Astrocyte (in vitro differentiated cells and primary cell): Measurements from ENCODE around the gene XRCC6.

Experiments
- EZH2 ChIP-seq: IDR thresholded peaks from 2 replicates; pipeline ENCODE4 v1.6.1; 2012; ENCODE audit warnings: mild to moderate bottlenecking, low read length, inconsistent platforms; ENCODE audit not compliant: insufficient read depth
- TF ChIP-seq, protein P1 (sequence below): IDR thresholded peaks from 2 replicates; pipeline ENCODE4 v1.5.1; 2011; ENCODE audit warnings: low read depth, mild to moderate bottlenecking, inconsistent platforms, low read length, moderate library complexity; ENCODE audit not compliant: insufficient read depth

DNA sequence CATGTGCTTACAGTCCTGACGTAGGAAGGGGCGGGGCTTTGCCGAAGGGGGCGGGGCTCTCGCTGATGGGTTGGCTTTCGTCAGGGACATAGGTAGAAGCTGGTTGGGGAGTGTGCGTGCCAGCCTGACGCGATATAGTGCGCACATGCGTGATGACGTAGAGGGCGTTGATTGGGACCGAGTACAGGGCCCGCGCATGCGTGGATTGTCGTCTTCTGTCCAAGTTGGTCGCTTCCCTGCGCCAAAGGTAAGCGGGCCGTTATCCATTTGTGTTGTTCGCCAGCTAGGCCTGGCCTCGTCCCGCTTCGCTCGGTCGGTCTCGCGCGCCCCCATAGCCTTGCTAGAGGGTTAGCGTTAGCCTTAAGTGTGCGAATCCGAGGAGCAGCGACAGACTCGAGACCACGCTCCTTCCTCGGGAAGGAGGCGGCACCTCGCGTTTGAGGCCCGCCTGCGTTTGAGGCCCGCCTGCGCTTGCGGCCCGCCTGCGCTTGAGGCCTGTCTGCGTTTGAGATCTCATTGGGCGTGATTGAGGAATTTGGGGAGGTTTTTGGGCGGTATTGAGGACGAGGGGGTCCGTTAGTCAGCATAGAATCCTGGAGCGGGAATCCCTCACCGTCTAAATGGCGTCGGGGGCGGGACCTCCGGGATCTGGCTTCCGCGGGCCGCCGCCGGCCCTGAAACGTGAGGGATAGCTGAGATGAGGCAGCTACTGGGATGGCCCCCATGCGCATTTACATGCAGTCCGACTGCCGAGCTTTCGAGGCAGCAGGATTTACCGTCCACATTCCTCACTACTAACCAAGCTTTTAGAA, at the start of gene XRCC6:
- TF ChIP-seq, protein P1, sequence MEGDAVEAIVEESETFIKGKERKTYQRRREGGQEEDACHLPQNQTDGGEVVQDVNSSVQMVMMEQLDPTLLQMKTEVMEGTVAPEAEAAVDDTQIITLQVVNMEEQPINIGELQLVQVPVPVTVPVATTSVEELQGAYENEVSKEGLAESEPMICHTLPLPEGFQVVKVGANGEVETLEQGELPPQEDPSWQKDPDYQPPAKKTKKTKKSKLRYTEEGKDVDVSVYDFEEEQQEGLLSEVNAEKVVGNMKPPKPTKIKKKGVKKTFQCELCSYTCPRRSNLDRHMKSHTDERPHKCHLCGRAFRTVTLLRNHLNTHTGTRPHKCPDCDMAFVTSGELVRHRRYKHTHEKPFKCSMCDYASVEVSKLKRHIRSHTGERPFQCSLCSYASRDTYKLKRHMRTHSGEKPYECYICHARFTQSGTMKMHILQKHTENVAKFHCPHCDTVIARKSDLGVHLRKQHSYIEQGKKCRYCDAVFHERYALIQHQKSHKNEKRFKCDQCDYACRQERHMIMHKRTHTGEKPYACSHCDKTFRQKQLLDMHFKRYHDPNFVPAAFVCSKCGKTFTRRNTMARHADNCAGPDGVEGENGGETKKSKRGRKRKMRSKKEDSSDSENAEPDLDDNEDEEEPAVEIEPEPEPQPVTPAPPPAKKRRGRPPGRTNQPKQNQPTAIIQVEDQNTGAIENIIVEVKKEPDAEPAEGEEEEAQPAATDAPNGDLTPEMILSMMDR = no peak
- no peak for TF ChIP-seq EZH2
